Uterus (tissue), 2 donors: ENCODE data around the gene ABCA6.

ENCODE experiments used
- CTCF ChIP-seq, 4 experiments: fragments of 200-600 bp in 2 of 4; fragments of 450-650 bp in 2 of 4; sonication (generic) in 2 of 4; IDR thresholded peaks; one replicate each; pipeline ENCODE4 v1.5.1; 2016 to 2019; ENCODE audit warnings: antibody characterized with exemption in 4 of 4, mild to moderate bottlenecking in 2 of 4, moderate library complexity in 1 of 4
- POLR2A ChIP-seq, 2 donors: fragments of 450-650 bp; IDR thresholded peaks; one replicate each; pipeline ENCODE4 v1.6.1; 2016; ENCODE audit warnings: antibody characterized with exemption in 2 of 2, mild to moderate bottlenecking in 1 of 2, moderate library complexity in 1 of 2

DNA sequence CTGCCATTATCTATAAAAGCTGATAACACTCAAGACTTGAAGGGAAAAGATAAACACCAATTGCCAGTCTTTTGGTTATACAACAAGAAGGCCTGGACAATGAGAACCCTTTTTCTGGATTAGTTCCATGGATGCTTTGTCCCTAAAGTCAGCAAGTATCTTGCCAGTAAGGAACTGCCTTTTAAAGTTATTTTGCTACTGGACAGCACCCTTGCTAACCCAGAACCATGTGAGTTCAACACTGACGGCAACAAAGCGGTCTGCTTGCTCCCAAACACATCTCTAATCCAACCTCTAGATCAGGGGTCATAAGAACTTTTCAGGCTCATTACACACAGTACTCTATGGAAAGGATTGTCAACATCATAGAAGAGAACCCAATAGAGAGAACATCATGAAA lies 25.3 kb upstream of the ABCA6 start:
- TF ChIP-seq POLR2A (IDR thresholded peaks at IDR 0.05) (no peak), CTCF (IDR thresholded peaks at IDR 0.05) (no peak)
